Measurements from ENCODE around the gene GIMD1.

GIMD1 gene

DNA sequence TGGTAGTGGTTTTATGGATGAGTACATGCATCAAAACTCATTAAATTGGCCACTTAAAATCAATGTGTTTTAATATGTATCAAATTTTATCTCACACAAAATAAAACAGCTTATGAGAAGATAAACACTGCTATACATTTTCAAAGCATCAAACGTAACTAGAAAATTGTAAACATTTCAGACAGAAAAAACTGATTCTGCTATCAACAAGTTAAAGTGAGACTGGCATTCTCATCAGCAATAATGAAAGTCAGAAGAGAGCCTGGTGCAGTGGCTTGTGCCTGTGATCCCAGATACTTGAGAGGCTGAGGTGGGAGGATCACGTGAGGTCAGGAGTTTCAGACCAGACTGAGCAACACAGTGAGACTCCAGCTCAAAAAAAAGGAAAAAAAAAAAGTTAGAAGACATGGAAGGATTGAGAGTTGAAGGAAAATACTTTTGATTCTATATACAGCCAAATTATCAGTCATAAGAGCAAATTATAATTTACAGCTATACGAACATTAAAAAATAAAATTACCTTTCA, 55.5 kb downstream of the GIMD1 start:
- no peak overlapping the region for H3K4me2 ChIP-seq (ENCODE audit: low read depth, low read length)

DNA sequence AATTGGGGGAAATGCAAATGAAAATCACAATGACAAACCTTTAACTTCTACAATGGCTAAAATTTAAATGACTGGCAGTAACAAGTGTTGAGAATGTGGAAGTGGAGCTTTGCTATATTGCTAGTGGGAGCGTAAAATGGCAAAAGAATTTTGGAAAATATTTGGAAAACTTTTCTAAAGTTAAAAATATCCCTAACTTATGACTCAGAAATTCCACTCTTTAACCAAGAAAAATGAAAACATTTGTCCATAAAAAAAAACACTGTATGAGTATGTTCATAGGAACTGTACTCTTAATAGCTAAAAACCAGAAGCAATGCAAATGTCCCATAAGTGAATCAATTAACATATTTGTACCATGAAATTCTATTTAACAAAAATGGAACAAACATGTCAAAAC, 56.2 kb downstream of the GIMD1 start:
- Histone ChIP-seq H3F3A (ENCODE audit: insufficient read depth, low read length) (0 out of 2 replicates have a peak, but pooled peaks cover 7% of the 10 kb centered on the region), H3K9me3 (replicated peaks; ENCODE audit: insufficient read depth, low read length) (no peaks in the 10 kb centered on the region), H3K9ac (ENCODE audit: low read length) (no peak overlapping the region), H3K9me2 (replicated peaks; ENCODE audit: insufficient read depth, low read length) (no peaks in the 10 kb centered on the region), H3K4me2 (ENCODE audit: low read depth, low read length) (no peak overlapping the region), H3K79me2 (ENCODE audit: low read length) (peaks cover 41% of the 10 kb centered on the region), H4K20me1 (ENCODE audit: insufficient read depth, low read length) (no peaks in the 10 kb centered on the region), H3K4me3 (ENCODE audit: low read length) (no peak overlapping the region), H3K27me3 (replicated peaks; ENCODE audit: insufficient read depth, low read length) (no peaks in the 10 kb centered on the region), H3K4me1 (ENCODE audit: low read length) (peaks cover 2% of the 10 kb centered on the region), H3K36me3 (replicated peaks; ENCODE audit: insufficient read depth, low read length) (no peaks in the 10 kb centered on the region; the same call in 1 of the 2 replicates), H3K27ac (ENCODE audit: low read length) (no peak overlapping the region), H2AFZ (ENCODE audit: low read length) (no peak overlapping the region)
- no peak for DNase-seq
- no peak for TF ChIP-seq EZH2phosphoT487 (IDR thresholded peaks at IDR 0.05; ENCODE audit: low read length)
- TF ChIP-seq, protein P1, sequence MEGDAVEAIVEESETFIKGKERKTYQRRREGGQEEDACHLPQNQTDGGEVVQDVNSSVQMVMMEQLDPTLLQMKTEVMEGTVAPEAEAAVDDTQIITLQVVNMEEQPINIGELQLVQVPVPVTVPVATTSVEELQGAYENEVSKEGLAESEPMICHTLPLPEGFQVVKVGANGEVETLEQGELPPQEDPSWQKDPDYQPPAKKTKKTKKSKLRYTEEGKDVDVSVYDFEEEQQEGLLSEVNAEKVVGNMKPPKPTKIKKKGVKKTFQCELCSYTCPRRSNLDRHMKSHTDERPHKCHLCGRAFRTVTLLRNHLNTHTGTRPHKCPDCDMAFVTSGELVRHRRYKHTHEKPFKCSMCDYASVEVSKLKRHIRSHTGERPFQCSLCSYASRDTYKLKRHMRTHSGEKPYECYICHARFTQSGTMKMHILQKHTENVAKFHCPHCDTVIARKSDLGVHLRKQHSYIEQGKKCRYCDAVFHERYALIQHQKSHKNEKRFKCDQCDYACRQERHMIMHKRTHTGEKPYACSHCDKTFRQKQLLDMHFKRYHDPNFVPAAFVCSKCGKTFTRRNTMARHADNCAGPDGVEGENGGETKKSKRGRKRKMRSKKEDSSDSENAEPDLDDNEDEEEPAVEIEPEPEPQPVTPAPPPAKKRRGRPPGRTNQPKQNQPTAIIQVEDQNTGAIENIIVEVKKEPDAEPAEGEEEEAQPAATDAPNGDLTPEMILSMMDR (IDR thresholded peaks at IDR 0.05; ENCODE audit: low read length), result no peak
- TF ChIP-seq EZH2 (optimal IDR thresholded peaks at IDR 0.05; ENCODE audit: low read depth, low read length), result no peak

More for the DNA sequence above, 55.5 kb downstream of the GIMD1 start:
- Histone ChIP-seq H3K4me3 (ENCODE audit: low read length) (no peak overlapping the region), H3K27me3 (replicated peaks; ENCODE audit: insufficient read depth, low read length) (no peaks in the 10 kb centered on the region), H3K79me2 (ENCODE audit: low read length) (peaks cover 48% of the 10 kb centered on the region), H3K9me3 (replicated peaks; ENCODE audit: insufficient read depth, low read length) (no peaks in the 10 kb centered on the region), H3K9me2 (replicated peaks; ENCODE audit: insufficient read depth, low read length) (no peaks in the 10 kb centered on the region), H2AFZ (ENCODE audit: low read length) (no peak overlapping the region), H3K36me3 (replicated peaks; ENCODE audit: insufficient read depth, low read length) (no peaks in the 10 kb centered on the region), H4K20me1 (ENCODE audit: insufficient read depth, low read length) (no peaks in the 10 kb centered on the region), H3K4me1 (ENCODE audit: low read length) (peaks cover 8% of the 10 kb centered on the region), H3K9ac (ENCODE audit: low read length) (no peak overlapping the region), H3K27ac (ENCODE audit: low read length) (no peak overlapping the region), H3F3A (ENCODE audit: insufficient read depth, low read length) (0 out of 2 replicates have a peak, but pooled peaks cover 7% of the 10 kb centered on the region)
- TF ChIP-seq EZH2 (optimal IDR thresholded peaks at IDR 0.05; ENCODE audit: low read depth, low read length) (no peak), EZH2phosphoT487 (IDR thresholded peaks at IDR 0.05; ENCODE audit: low read length) (no peak)
- TF ChIP-seq, protein P1 (IDR thresholded peaks at IDR 0.05; ENCODE audit: low read length), result no peak
- no peak for DNase-seq
